ENCODE measurements around the gene SLC1A2. TPM values are rescaled to one million over a fixed set of nuclear protein-coding genes. Genes with fewer than 3 reads are reported as not detected.

The SLC1A2 gene
- total RNA-seq, 1 donor from 2014 or later, result 0.10 TPM

GRCh38 chr11:35307221-35307621 is 112.1 kb downstream of the SLC1A2 start:
- peaks cover 14% of the 10 kb centered on the region for H3K4me1 Mint-ChIP-seq (ENCODE audit: low read depth)
- no peak for TF ChIP-seq CTCF (IDR thresholded peaks at IDR 0.05)
- DNase-seq (ENCODE audit: low spot score), result no peak
- H3K9me3 Mint-ChIP-seq (ENCODE audit: low read depth), result no peaks in the 10 kb centered on the region
- H3K4me3 Mint-ChIP-seq (ENCODE audit: unreplicated experiment), result no peak overlapping the region
- no peak overlapping the region for H3K27ac Mint-ChIP-seq (ENCODE audit: unreplicated experiment)
- peaks cover 5% of the 10 kb centered on the region for H3K36me3 Mint-ChIP-seq (ENCODE audit: low read depth)
- no peaks in the 10 kb centered on the region for H3K27me3 Mint-ChIP-seq (ENCODE audit: low read depth)

- Mint-ChIP-seq H3K36me3 (ENCODE audit: low read depth) (peaks cover 5% of the 10 kb centered on the region), H3K4me3 (ENCODE audit: unreplicated experiment) (no peak overlapping the region), H3K27me3 (ENCODE audit: low read depth) (no peaks in the 10 kb centered on the region), H3K4me1 (ENCODE audit: low read depth) (peaks cover 14% of the 10 kb centered on the region), H3K27ac (ENCODE audit: unreplicated experiment) (peak overlapping the region; percentile 13), H3K9me3 (ENCODE audit: low read depth) (no peaks in the 10 kb centered on the region)
- peak; percentile 77 for TF ChIP-seq CTCF (IDR thresholded peaks at IDR 0.05)
- no peak for DNase-seq (ENCODE audit: low spot score)
Measured at GRCh38 chr11:35305670-35306382, 113.5 kb downstream of the SLC1A2 start.

GRCh38 chr11:35304900-35305460 is 114.4 kb downstream of the SLC1A2 start:
- DNase-seq (ENCODE audit: low spot score), result no peak
- H3K36me3 Mint-ChIP-seq (ENCODE audit: low read depth), result peaks cover 5% of the 10 kb centered on the region
- H3K9me3 Mint-ChIP-seq (ENCODE audit: low read depth), result no peaks in the 10 kb centered on the region
- H3K4me1 Mint-ChIP-seq (ENCODE audit: low read depth), result peaks cover 14% of the 10 kb centered on the region
- H3K27me3 Mint-ChIP-seq (ENCODE audit: low read depth), result no peaks in the 10 kb centered on the region
- TF ChIP-seq CTCF (IDR thresholded peaks at IDR 0.05), result no peak
- H3K27ac Mint-ChIP-seq (ENCODE audit: unreplicated experiment), result no peak overlapping the region
- H3K4me3 Mint-ChIP-seq (ENCODE audit: unreplicated experiment), result no peak overlapping the region

GRCh38 chr11:35304386-35304775 is 115.0 kb downstream of the SLC1A2 start:
- peak overlapping the region; percentile 34 for H3K27ac Mint-ChIP-seq (ENCODE audit: unreplicated experiment)
- no peak for DNase-seq (ENCODE audit: low spot score)

More at GRCh38 chr11:35304386-35304775, 115.0 kb downstream of the SLC1A2 start:
- Mint-ChIP-seq H3K4me3 (ENCODE audit: unreplicated experiment) (no peak overlapping the region), H3K9me3 (ENCODE audit: low read depth) (no peaks in the 10 kb centered on the region), H3K4me1 (ENCODE audit: low read depth) (peaks cover 14% of the 10 kb centered on the region), H3K27me3 (ENCODE audit: low read depth) (no peaks in the 10 kb centered on the region), H3K36me3 (ENCODE audit: low read depth) (peaks cover 5% of the 10 kb centered on the region)
- TF ChIP-seq CTCF (IDR thresholded peaks at IDR 0.05), result no peak

All from chondrocyte (in vitro differentiated cells).